Measurements from ENCODE around the gene STAT5A. TPM values are rescaled to one million over a fixed set of nuclear protein-coding genes. Genes with fewer than 3 reads are reported as not detected.

Gene STAT5A
- total RNA-seq, 2 donors from 2014 or later = 16.9 to 51.2 TPM

DNA sequence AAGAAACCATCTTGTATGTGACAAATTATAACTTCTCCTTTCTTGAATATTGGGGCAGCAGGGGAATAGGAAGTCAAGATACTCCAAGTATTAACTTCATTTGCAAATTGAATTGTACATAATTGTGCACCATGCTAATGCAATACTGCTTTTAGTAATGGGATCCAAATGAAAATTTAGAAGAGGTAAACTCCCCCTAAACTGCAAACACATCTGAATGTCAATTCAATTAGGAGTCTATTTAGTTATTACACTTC, 16.6 kb upstream of the STAT5A start:
- DNase-seq (ENCODE audit: low spot score) = no peak
- Histone ChIP-seq H3K36me3 (no peaks in the 10 kb centered on the region), H3K27me3 (no peaks in the 10 kb centered on the region), H3K4me1 (peaks cover 0 to 28% of the 10 kb centered on the region in 2 donors), H3K27ac (no peak overlapping the region), H3K4me3 (no peak overlapping the region), H3K9me3 (no peaks in the 10 kb centered on the region)
- no peak for TF ChIP-seq CTCF (IDR thresholded peaks at IDR 0.05)

- no peaks in the 10 kb centered on the region for H3K9me3 ChIP-seq
- H3K27me3 ChIP-seq = no peaks in the 10 kb centered on the region
- H3K27ac ChIP-seq = no peak overlapping the region
- no peak for TF ChIP-seq CTCF (IDR thresholded peaks at IDR 0.05)
- H3K4me1 ChIP-seq = peaks cover 0 to 34% of the 10 kb centered on the region in 2 donors
- DNase-seq (ENCODE audit: low spot score) = no peak
- H3K36me3 ChIP-seq = no peaks in the 10 kb centered on the region
- no peak overlapping the region for H3K4me3 ChIP-seq
These were observed 16.0 kb upstream of the STAT5A start for GRCh38 chr17:42272162-42272907.

GRCh38 chr17:42273474-42274252, 14.6 kb upstream of the STAT5A start:
- Histone ChIP-seq H3K36me3 (no peaks in the 10 kb centered on the region), H3K4me1 (peaks cover 0 to 36% of the 10 kb centered on the region in 2 donors), H3K9me3 (no peaks in the 10 kb centered on the region), H3K27ac (no peak overlapping the region), H3K4me3 (no peak overlapping the region), H3K27me3 (no peaks in the 10 kb centered on the region)
- no peak for DNase-seq (ENCODE audit: low spot score)
- TF ChIP-seq CTCF (IDR thresholded peaks at IDR 0.05) = no peak

DNA sequence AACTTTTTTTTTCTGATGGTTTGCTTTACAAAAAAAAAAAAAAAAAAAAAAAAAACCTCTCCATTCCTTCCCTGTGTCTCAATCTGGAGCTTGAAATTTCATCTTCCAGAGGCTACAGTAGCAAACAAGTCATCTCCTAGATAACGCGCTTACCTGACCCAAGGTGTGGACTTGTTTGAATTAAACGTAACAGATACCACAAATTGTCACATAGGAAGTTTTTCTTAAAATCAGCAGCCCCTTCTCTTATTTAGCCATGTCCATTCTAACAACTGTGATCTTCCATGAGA, 14.1 kb upstream of the STAT5A start:
- Histone ChIP-seq H3K36me3 (no peaks in the 10 kb centered on the region), H3K4me1 (peaks cover 0 to 36% of the 10 kb centered on the region in 2 donors), H3K27ac (no peak overlapping the region), H3K4me3 (no peak overlapping the region), H3K9me3 (no peaks in the 10 kb centered on the region), H3K27me3 (no peaks in the 10 kb centered on the region)
- DNase-seq (ENCODE audit: low spot score) = no peak
- no peak for TF ChIP-seq CTCF (IDR thresholded peaks at IDR 0.05)

GRCh38 chr17:42274812-42275526, 13.3 kb upstream of the STAT5A start:
- no peaks in the 10 kb centered on the region for H3K27me3 ChIP-seq
- H3K4me1 ChIP-seq = peaks cover 0 to 36% of the 10 kb centered on the region in 2 donors
- no peaks in the 10 kb centered on the region for H3K36me3 ChIP-seq
- peak; percentile 32 for DNase-seq (ENCODE audit: low spot score)
- peak overlapping the region; percentile 85 to 92 for H3K4me3 ChIP-seq
- H3K27ac ChIP-seq = peak overlapping the region; percentile 86 to 90
- TF ChIP-seq CTCF (IDR thresholded peaks at IDR 0.05) = no peak
- H3K9me3 ChIP-seq = no peaks in the 10 kb centered on the region

Data from right atrium auricular region (tissue), 2 donors.